Measurements from ENCODE around the gene NOP16.

The NOP16 gene

DNA sequence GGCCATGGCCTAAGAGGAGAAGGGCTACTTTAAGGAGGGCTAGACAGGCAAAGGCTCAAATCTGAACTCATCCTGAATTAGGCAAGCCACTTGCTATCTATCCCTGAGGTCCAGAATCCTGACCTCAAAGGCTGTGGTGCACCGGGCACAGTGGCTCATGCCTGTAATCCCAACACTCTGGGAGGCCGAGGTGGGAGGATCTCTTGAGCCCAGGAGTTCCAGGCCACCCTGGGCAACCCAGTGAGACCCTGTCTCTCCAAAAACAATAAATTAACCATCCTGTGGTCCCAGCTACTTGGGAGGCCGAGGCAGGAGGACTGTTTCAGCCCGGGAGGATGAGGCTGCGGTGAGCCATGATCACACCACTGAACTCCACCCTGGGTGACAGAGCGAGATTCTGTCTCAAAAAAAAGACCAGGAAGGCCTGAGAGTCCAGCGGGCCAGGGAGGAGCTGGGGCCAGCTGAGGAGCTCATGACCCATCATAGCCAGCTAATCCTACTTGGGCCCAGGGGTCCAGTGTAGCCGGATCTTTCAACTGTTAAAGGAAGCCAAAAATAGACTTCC is 4.0 kb downstream of the NOP16 start:
- no peak for DNase-seq

GRCh38 chr5:176383961-176384360 is 4.4 kb downstream of the NOP16 start:
- DNase-seq = no peak

- no peak for DNase-seq
These were observed 5.0 kb downstream of the NOP16 start for GRCh38 chr5:176383248-176383905.

DNA sequence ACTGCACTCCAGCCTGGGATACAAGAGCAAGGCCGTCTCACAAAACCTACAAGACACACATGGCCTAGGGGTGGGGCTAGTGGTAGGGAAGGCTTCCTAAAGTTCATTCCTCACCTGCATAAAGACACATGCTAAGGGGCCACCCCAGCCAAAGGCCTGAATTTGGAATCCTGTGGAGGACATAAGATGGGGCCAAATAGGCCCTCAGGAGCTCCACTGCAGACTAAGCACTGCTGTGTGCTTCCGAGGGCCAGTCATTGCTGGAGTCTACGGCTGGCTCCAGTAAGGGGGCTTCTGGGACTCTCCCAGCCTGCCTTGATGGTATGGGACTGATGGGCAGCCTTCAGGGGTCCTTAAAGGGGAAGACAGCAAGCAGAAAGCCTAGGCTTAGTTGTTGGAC is 5.7 kb downstream of the NOP16 start:
- DNase-seq = no peak

DNA sequence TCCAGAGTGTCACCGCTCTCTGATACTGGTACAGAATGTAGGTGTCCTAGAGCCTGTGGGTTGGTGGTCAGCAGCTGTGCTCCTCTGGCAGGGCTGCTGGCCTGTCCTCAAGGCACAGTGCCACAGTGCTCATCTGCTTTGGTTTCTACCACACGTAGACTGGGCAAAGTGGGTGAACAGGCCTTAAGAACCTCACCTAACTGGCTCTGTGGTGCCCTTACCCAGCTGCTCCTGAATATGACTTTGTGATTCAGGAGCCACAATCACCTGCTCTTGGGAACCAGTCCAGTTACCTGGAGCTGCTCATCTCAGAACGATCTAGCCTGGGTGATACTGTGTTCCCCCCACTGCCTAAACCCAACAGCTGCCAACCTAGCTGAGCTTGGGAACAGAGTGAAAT is 6.4 kb downstream of the NOP16 start:
- no peak for DNase-seq

- no peak for DNase-seq
These were observed 7.0 kb downstream of the NOP16 start for GRCh38 chr5:176381423-176381822.

DNA sequence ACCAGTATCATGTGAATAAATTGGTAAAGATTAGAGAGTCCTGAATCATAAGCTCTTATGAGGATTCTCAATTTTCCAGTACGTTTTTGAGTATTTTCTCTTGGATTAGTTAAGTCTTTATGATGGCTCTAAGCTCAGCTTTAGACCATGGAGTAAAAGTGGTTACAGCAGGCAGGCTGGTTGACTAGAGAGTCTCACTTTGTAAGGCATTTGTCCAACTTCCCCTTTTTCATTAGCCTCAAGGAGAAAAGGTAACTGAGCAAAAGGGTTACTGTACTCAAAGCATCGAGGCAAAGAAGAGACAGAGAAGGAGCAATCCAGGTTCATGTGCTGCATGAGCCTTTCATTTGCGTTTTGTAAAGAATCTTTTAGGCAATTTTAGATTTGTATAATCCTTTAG is 8.5 kb downstream of the NOP16 start:
- no peak for DNase-seq

DNA sequence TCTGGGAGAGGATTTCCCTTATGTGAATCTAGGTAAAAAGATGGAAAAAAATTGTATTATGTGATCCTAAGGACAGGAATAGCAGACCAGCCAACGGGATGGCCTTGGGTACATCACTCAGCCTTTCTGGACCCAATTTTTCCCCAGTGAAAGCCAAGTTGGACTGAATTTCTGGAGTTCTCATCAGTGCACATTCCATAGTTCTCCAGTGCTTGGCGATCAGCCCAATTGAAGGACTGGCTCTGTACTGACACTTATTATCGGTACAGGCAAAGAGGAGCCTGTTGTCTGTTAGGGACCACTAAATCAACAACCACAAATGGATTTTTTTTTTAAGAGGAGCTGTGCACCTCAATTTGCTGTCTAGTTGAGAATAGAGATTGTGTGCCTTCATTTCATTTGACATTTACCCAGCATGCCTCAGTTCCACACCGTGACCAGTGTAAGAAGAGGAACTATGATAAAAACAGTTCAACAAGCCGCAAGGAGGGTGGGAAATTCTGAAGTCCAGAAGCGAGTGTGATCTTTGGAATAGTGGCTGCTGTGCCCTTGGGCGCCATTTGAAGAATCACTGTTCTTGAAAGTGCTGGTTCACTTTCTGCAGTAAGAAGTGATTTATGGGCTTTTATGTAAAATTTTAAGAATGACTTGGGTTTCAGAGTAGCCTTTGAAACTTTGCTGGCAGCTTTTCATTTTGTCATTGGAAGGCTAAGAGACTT is 15.1 kb downstream of the NOP16 start:
- DNase-seq = no peak

DNA sequence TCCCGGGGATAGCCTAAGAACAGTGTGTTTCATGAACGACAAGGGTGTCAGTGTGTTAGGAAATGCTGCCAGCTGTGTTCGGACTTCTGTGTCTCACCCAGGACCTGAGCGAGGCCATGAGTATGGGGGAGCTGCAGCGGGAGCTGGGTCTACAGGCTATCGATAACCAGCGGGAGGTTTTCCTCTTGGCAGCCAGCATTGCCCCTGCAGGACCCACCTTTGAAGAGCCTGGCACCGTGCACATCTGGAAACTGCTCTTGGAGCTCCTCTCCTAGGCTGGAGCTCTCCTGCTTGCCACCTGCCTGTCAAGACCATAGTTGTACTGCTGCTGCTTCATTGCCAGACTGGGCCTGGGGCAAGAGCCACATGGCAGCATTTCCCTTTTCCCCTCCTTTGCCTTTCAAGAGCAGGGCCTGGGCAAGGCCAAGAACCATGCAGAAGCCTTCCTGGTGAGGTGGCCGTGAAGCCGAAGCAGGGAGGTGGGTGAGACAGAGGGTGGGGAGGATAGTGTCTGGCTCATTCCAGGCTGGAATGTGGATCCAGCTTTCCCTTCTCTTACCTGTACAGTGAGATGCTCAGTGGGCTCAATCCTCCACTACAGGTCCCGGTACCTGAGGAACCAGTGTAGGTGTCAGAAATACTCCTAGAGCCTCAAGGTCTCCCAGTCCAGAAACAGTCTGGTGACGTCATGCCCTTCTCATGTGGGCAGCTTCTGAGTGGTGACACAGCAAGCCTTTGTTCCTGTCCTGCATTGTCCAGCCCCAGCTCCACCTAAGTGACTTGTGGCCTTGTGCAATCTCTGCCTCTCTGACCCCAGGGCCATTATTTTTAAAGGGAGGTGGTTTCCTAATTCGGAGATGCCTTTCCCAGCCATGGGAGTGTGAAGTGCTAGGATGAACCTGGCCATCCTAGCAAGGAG is 16.5 kb downstream of the NOP16 start:
- no peak for DNase-seq

- DNase-seq = no peak
These were observed 18.3 kb downstream of the NOP16 start for GRCh38 chr5:176369934-176370711.

DNA sequence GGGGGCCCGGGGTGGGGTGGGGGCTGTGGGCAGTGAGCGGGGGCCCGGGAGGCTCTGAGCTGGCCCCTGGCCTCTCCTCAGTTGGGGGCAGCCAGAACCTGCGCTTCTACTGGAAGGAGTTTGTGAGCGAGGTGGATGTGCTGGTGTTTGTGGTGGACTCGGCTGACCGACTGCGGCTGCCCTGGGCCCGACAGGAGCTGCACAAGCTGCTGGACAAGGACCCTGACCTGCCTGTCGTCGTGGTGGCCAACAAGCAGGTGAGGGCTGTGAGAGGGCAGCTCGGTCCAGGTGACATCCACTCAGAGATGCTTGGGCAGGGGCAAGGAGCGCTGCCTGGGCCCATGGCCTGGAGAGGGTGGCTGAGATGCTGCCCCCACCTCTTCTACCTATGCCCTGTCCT is 19.7 kb downstream of the NOP16 start:
- DNase-seq = no peak

DNA sequence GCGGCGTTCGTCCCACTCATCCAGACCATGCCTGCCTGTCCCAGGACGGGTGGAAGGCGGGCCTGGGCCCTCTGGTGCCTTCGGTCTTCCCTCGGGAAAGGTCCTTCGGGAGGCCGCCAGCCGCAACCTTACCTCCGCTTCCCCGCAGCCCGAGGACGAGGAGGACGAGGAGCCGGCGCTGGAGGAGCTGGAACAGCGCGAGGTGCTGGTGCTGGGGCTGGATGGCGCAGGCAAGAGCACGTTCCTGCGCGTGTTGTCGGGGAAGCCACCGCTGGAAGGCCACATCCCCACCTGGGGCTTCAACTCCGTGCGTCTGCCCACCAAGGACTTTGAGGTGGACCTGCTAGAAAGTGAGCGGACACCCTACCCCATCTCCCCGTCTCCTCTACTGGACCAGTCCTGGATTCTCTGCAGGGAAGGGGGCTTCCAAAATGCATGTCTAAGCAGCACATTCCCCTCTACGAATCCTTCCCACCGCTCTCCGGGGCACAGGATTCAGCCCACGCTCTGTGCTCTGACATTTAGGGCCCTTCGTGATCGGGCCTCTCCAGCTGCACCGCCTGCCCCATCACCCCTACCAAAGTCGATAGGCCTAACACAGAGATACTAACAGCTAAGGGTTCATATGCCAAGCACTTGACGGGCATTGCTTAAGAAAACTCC is 22.0 kb downstream of the NOP16 start:
- no peak for DNase-seq

DNA sequence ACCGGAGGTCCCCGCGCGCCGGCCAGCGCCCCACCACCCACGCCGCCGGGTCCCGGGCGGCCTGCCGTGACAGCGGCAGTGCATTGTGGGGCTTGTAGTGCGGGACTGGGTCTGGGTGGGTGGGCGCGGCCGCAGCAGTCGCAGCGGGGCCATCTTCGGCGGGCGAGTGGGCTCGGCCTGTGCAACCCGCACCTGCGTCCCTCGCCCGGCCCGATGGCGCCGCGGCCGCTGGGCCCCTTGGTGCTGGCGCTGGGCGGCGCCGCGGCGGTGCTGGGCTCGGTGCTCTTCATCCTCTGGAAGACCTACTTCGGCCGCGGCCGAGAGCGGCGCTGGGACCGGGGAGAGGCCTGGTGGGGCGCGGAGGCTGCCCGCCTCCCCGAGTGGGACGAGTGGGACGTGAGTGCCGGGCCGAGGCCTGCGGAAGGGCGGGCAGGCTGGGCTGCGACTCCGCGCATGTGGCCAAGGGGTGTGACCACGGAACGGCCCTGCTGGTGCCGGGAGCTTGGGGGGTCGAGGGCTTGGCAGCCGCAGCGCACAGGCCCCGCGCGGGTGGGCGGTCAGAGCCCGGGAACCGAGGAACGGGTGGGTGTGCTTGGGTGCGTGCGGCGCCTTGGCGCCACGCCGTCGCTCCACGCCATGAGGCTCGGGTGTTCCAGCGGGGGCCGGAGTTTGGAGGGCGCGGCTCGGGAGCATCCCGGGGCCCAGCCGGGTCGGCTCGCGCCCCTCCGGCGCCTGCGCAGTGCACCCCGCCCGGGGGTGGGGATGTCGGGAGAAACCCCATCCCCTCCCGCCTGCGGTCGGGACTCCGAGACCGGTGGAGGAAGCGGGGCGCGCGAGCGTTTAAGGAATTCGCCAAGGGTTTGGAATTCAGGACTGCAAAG is 22.8 kb downstream of the NOP16 start, which contains the start of gene ARL10:
Gene ARL10, plus strand, starts transcription at position 137 of the 881 bp plus-strand sequence. Its CDS starts 77 bp downstream, at position 214.
- DNase-seq = peak; percentile 35

GRCh38 chr5:176364765-176365350 is 23.5 kb downstream of the NOP16 start:
- DNase-seq = no peak

DNA sequence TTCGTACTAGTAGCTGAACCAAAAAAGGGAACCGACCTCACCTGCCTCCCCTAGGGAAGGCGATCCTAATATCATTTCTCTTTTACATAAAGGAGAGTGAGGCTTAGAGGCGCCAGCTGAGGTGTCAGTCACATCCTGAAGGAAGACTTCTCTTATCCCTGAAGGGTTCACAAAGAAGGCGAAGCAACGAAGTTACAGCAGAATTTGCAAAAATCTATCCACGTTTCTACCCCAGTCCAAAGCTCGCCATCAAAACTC is 26.2 kb downstream of the NOP16 start:
- DNase-seq = no peak

DNA sequence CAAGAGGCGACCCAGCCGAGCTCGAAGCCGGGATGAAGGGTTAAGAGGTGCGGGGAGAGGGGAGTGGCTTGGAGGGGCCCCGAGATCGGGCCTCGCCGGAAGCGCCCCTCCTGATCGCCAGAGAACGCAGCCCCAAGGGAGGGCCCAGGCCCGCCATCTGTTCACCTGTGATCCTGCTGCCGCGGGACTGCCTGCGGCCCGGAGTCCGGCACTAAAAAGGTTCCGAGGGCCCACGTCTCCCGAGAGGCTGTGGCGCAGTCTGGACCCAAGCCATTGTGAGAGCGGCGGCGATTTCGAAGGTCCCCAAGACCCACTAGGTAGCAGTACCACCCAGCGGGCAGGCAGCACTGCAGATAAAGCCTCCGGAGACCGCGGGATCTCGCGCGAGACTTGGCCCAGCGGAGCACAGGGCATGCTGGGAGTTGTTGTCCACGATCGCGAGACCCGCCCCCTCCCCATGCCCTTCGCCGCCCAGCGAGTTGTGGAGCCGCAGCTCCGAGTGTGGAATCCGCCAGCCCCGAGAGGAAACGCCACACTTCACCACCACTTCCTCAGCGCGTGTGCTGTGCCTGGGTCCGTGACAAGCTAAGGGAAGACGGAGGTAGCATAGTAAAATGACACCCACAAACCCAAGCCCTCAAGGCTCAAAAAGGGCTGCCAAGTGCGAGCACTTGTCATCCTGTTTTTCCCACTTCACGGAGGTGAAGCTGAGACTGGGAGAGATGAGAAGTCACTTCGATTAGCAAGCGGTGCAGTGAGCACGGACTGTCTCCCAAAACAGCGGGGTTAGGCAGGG is 26.8 kb downstream of the NOP16 start, which contains the start of gene KIAA1191:
Gene KIAA1191, minus strand, starts transcription at position 328 of the 796 bp plus-strand sequence. CDS start 2,256 bp downstream, outside the sequence.
- DNase-seq = peak; percentile 90

DNA sequence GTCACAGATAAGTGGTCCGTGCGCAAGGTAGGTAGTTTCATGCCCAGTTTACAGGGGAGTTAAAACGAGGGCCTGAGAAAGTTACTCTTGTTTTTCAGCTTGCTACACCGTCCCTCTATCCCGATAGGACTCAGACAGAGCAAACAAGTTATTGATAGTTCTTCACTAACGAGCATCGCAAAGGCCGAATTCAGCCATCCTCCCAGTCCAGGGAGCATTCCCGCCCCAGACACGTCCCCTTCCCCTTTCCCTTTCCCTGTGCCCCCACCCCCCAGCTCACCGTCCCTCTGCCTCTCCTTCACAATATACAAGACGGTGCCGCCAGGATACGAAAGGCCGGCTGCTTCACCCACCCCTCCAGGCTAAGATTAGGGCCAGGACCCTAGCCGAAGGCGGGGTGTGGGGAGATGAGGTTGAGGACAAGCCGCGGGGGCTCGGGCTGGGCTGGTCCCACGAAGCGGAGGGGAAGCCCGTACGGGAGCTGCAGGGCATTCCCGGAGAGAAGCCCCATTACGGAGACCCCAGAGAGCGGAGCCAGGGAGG is 27.4 kb downstream of the NOP16 start:
- DNase-seq = no peak

GRCh38 chr5:176359658-176360057 is 28.7 kb downstream of the NOP16 start:
- DNase-seq = no peak

DNA sequence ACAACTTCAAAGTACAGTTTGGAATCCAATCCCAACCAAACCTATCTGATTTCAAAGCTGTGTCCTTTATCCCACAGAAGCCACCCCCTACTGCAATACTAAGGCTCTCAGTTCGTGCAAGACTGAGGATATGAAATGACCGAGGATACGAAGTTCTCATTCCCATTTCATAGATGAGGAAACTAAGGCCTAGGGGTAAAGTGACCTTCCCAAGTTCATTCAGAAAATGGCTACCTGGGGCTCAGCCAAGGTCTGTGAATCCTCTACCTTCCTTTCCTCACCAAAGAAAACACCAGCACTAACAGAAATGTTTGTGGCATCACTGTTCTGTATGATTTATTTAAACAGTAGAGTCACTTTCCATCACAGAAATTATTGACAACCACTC is 32.2 kb downstream of the NOP16 start:
- no peak for DNase-seq

Data from activated CD4-positive, alpha-beta T cell treated with anti-CD3 and anti-CD28 coated beads for 1 hour (primary cell).